GM18861 (cell line): ENCODE results near the gene KRTAP4-6.
"Not testable (repeated sequence)": the region's sequence is repeated elsewhere in the genome, so short reads cannot be mapped to it uniquely, and the experiment has no call there.

Experiments used
- ATAC-seq: cut with Tn5 transposase; IDR thresholded peaks from one replicate; pipeline ENCODE4 v1.9.1; 2021; ENCODE audit not compliant: unreplicated experiment

The KRTAP4-6 gene

GRCh38 chr17:41140360-41141131, at the start of gene KRTAP4-6:
KRTAP4-6 (minus strand) TSS chr17:41140544; CDS start chr17:41140487, 57 bp downstream.
- no peak for ATAC-seq

- ATAC-seq: not testable (repeated sequence)
These were observed 49.5 kb upstream of the KRTAP4-6 start, which contains the start of gene KRTAP9-1 for GRCh38 chr17:41189837-41190318. KRTAP9-1 (plus strand) TSS chr17:41189887; CDS start chr17:41189887, 0 bp downstream.

GRCh38 chr17:41186872-41187271, 46.5 kb upstream of the KRTAP4-6 start:
- no peak for ATAC-seq

- no peak for ATAC-seq
These were observed 44.7 kb upstream of the KRTAP4-6 start for GRCh38 chr17:41185001-41185400.

GRCh38 chr17:41184480-41184961, 44.2 kb upstream of the KRTAP4-6 start, which contains the start of gene KRTAP4-1:
KRTAP4-1 (minus strand) TSS chr17:41184911; CDS start chr17:41184854, 57 bp downstream.
- no peak for ATAC-seq

GRCh38 chr17:41178843-41179616, 38.7 kb upstream of the KRTAP4-6 start:
- ATAC-seq: no peak

GRCh38 chr17:41178341-41178740, 38.0 kb upstream of the KRTAP4-6 start:
- no peak for ATAC-seq

GRCh38 chr17:41177727-41178271, 37.5 kb upstream of the KRTAP4-6 start, which contains the start of gene KRTAP4-2:
KRTAP4-2 (minus strand) TSS chr17:41178221; CDS start chr17:41178164, 57 bp downstream.
- no peak for ATAC-seq

GRCh38 chr17:41176744-41177387, 36.5 kb upstream of the KRTAP4-6 start:
- no peak for ATAC-seq

- no peak for ATAC-seq
These were observed 31.5 kb upstream of the KRTAP4-6 start for GRCh38 chr17:41171886-41172285.

- no peak for ATAC-seq
These were observed 27.8 kb upstream of the KRTAP4-6 start, which contains the start of gene KRTAP4-3 for GRCh38 chr17:41168121-41168520. KRTAP4-3 (minus strand) TSS chr17:41168221; CDS start chr17:41168172, 49 bp downstream.

GRCh38 chr17:41167561-41167960, 27.2 kb upstream of the KRTAP4-6 start:
- no peak for ATAC-seq

GRCh38 chr17:41163828-41164227, 23.5 kb upstream of the KRTAP4-6 start:
- no peak for ATAC-seq

GRCh38 chr17:41160648-41161047, 20.3 kb upstream of the KRTAP4-6 start, which contains the start of gene KRTAP4-4:
KRTAP4-4 (minus strand) TSS chr17:41160748; CDS start chr17:41160691, 57 bp downstream.
- ATAC-seq: no peak

GRCh38 chr17:41160190-41160589, 19.8 kb upstream of the KRTAP4-6 start:
- not testable (repeated sequence) for ATAC-seq

GRCh38 chr17:41153856-41154255, 13.5 kb upstream of the KRTAP4-6 start:
- ATAC-seq: no peak

GRCh38 chr17:41151525-41151924, 11.2 kb upstream of the KRTAP4-6 start:
- ATAC-seq: no peak

GRCh38 chr17:41150026-41150425, 9.7 kb upstream of the KRTAP4-6 start:
- no peak for ATAC-seq

- no peak for ATAC-seq
These were observed 9.3 kb upstream of the KRTAP4-6 start, which contains the start of gene KRTAP4-5 for GRCh38 chr17:41149652-41149985. KRTAP4-5 (minus strand) TSS chr17:41149825; CDS start chr17:41149767, 58 bp downstream.

- not testable (repeated sequence) for ATAC-seq
These were observed 8.8 kb upstream of the KRTAP4-6 start for GRCh38 chr17:41148971-41149651.
